Measurements from ENCODE around the gene GON4L. TPM values are rescaled to one million over a fixed set of nuclear protein-coding genes. Genes with fewer than 3 reads are reported as not detected.

GON4L gene
- polyA plus RNA-seq, 4 donors: 15.3 to 47.2 (median 22.0) TPM

Other genes starting within 250 kb of the GON4L start
- 10 to 100 TPM; 13.4 to 36.3 (median 20.3) TPM for gene MSTO1, start 247.0 kb downstream of the GON4L start, polyA plus RNA-seq
- 10 to 100 TPM; 29.4 to 54.8 (median 35.2) TPM for gene YY1AP1, start 168.4 kb downstream of the GON4L start, polyA plus RNA-seq
- gene DAP3, start 168.1 kb downstream of the GON4L start, polyA plus RNA-seq: 10 to 100 TPM; 86.5 to 97.8 (median 91.4) TPM
- 10 to 100 TPM in 1 of 4 donors, 1 to 10 TPM in 1, under 1 TPM in 1, not detected in 1; 0.54 to 12.9 (median 4.7) TPM for gene SYT11, start 2.4 kb upstream of the GON4L start, polyA plus RNA-seq
- 10 to 100 TPM in 2 of 4 donors, 1 to 10 TPM in 2; 9.7 to 57.8 (median 11.7) TPM for gene RIT1, start 54.1 kb upstream of the GON4L start, polyA plus RNA-seq
- 10 to 100 TPM in 3 of 4 donors, 1 to 10 TPM in 1; 7.3 to 70.5 (median 22.3) TPM for gene KHDC4, start 77.2 kb upstream of the GON4L start, polyA plus RNA-seq
- gene RXFP4, start 84.4 kb upstream of the GON4L start, polyA plus RNA-seq: 1 to 10 TPM in 2 of 4 donors, under 1 TPM in 1, not detected in 1; 0.82 to 1.5 (median 1.3) TPM
- gene ARHGEF2, start 121.3 kb upstream of the GON4L start, polyA plus RNA-seq: 10 to 100 TPM; 14.6 to 61.6 (median 38.2) TPM
- gene SSR2, start 163.7 kb upstream of the GON4L start, polyA plus RNA-seq: 100 to 1,000 TPM; 133 to 316 (median 266) TPM
- gene UBQLN4, start 196.6 kb upstream of the GON4L start, polyA plus RNA-seq: 10 to 100 TPM; 14.1 to 37.1 (median 20.4) TPM
- gene LAMTOR2, start 197.6 kb upstream of the GON4L start, polyA plus RNA-seq: 100 to 1,000 TPM in 3 of 4 donors, 10 to 100 TPM in 1; 66.7 to 226 (median 148) TPM
- gene RAB25, start 203.9 kb upstream of the GON4L start, polyA plus RNA-seq: 100 to 1,000 TPM; 140 to 216 (median 169) TPM
- 1 to 10 TPM in 2 of 4 donors, under 1 TPM in 2; under 0.01 to 5.6 (median 0.87) TPM for gene MEX3A, start 225.3 kb upstream of the GON4L start, polyA plus RNA-seq